GM15510 (cell line): Measurements from ENCODE around the gene HAND2.

Experiments used
- POLR2A ChIP-seq: IDR thresholded peaks from 3 replicates; pipeline ENCODE4 v1.6.1; 2011; ENCODE audit warnings: borderline replicate concordance; ENCODE audit not compliant: insufficient read length; ENCODE audit errors: extremely low read depth

Gene HAND2

DNA sequence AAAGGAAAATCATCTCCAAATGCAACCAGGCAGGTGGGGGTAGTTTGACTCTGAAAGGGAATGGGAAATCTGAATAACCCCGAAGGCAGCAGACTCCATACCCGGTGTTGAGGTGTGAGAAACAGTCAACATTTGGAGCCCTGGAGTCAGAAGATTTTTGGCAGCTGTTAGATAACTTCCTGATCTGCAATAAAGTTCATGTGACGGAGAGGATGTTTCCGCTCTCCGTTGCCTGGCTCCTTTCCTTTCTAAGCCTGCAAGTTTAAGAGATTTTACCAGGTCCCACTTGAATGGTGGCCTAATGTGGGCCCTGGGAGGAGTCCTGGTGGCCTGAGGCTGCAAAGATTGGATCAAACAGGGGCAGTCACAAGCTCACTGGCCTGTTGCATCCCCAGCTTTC, 27.7 kb downstream of the HAND2 start:
- TF ChIP-seq POLR2A: no peak

DNA sequence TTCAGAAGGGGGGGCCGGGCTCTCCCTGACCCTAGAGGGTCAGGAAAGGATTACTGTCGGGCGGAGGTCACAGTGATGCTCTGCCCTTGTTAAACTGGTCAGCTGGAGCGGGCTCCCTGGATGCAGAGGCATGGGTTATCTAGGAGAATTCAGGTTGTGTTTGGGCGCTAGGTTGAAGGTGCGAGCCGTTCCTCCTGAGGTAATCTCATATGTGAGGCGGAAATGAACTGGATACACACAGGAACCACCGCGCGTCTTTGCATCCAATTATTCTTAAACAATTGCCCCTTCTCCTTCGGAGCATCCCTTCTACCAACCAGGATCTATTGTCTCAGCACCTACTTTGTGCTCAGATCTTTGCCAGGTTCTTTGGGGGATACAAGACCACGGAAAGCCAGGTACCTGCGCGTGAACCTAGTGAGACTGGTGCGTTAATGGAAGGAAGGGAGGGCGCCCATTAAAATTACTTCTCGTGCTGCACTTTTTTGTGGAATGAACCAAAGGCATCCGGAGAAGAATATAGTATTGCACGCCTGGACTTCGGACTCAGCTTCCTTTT, 28.4 kb downstream of the HAND2 start:
- no peak for TF ChIP-seq POLR2A

DNA sequence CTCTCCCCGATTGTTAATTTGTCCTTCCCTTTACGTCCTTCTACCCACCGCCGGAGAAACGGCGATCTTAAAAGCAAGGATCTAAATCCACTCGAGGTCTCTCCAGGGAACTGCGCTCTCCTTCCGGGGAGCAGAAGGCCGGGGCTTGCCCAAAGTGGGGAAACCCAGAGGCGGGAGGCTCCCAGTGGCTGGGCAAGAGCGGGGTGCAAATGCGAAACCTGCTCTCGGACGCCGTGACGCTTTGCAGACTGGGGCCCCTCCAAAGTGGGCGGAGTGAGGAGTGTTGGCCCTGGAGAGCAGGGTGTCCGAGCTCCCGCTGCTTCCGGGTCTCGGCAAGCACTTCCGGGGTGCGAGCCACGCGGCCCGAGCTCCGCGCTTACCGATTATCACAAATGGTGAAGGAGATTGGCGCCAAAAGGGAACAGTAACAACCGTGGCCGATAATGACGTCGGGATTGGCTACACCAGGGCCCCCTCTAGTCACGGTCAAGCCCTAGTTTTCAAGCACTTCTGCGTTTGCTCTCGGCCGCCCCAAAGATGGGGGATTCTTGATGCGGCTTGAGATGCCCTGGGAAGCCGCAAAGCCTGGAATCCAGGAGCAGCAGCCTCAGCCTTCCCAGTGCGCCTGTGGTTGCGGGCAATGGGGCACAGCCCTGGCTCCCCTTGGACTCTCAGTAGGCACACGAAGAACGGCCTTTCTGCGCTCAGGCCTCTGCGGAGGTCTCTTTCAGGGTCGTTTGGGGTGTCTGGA, 29.0 kb downstream of the HAND2 start:
- no peak for TF ChIP-seq POLR2A

DNA sequence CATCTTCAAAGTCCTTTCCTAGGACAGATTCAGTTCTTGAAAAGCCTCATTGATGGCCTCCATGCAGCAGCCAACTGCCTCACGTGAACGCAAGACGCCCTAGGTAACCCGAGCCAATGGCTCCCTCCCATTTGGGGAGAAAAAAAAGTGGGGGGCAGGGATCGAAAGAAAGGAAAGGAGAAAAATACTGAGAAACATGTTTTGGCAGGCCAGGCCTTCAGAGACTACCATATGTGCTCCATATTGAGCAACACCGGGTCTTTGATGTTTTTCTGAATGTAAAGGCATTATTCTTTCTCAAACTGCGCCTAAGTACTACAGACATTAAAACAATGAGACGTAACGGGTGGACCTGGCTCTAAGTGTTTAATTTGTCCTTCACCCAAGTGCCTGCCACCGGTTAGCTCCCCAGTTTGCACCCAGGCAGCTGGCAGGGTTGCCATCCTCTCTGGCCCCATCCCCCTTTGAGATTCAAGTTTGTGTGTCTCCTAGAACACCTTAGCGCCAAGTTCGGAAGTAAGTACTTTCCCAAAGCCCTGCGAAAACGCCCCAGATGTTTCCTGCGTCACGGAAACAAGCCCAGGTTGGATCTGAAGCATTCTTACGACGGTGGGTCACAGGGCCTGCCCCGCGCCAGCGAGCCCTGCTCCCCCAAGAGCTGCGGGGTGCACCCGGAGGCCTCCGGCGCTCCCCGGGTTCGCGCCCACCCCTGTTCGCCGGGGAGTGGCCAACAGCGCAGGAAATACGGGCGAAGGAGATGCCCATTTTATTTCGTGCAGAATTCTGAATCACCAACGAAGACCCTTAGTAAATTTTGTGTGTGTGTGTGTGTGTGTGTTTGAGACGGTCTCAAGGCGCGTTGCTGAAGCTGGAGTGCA, 30.1 kb downstream of the HAND2 start:
- no peak for TF ChIP-seq POLR2A

DNA sequence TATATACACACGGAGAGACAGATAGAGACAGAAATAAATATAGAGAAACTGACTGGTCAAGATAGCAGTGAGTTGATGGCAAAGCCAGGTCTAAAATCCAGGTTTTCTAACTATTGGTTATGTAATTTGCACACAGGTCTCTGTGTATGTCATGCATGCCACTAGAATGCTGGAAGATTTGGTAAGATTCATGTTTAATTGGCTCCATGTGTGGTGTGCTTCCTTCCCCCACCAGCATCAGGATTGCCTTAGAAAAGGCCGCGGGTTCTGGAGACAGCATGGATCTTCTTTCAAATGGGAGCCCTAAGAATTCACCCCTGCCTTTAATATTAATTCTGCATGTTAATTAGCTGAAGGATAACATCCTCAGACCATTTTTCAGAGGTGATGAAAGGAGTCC, 31.3 kb downstream of the HAND2 start:
- TF ChIP-seq POLR2A: no peak

DNA sequence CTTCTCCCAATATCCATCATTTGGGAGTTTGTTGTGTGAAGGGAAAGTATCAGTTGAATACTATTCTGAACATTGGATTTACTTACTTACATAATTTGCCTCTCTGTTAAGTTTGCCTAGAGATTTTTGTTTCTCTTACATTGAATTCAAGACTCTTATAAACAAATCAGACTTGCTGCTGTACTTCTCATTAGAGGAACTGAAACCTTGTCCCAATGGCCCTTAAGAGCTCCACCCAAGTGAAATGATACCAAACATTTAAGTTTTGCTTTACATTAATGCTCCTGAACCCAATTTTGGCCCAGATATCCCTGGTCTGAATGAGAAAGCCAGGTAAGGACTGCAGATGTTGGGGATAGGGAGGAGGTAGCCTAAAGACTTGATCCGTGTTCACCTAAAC, 32.0 kb downstream of the HAND2 start:
- no peak for TF ChIP-seq POLR2A

DNA sequence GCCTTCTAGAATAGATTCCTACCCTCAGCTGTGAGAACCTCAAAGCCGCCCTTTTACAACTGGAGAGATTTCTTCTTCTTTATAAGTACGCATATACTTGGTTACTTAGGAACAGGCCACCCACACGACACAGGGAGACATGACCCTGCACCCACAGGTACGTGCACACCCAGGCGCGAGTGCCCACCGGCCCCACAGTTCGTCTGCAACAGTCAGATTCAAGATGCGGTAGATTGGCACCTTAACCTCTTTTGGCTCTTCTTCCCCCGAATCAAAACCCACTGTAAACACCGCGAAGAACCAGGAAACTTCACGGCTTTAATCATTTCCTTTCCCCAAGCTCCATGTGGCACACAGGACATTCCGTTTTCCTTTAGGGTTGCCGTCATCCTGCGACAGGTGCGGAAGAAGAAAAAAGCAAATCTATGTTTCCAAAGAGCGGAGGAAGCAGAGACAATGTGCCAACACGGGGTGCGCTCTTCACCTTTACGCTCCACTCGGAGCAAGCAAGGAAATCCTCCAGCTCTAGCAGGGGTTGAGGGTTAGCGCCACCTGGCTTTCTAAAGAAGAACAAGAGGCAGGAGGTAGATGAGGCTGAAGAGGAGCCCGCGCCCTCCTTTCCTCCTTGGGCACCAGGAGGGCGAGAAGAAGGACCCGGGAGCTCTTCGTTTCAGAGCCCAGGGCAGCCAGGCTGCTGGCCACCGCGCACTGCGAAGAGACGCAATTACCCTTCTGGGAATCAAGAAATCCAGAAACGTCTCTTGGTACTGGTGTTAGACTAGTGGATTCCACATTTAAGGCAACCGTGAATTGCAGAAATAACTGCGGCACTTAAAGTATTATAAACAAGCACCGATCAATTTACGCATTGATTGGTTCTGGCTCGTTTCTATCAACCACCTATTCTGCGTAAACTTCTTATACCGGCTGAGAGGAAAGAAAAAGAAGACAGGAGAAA, 35.7 kb downstream of the HAND2 start:
- TF ChIP-seq POLR2A: no peak

DNA sequence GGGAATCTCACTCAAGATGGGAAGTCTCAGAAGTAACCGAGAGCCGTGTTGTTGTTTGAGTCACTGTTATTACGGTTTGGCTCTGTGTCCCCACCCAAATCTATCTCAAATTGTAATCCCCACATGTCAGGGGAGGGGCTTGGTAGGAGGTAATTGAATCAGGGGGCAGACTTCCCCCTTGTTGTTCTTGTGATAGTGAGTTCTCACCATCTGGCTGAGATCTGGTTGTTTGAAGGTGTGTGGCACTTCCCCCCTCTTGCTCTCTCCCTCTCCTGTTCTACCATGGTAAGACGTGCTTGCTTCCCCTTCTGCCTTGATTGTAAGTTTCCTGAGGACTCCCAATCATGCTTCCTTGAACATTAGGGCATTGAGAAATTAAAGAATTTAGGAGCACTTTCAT, 37.0 kb downstream of the HAND2 start:
- TF ChIP-seq POLR2A: no peak

DNA sequence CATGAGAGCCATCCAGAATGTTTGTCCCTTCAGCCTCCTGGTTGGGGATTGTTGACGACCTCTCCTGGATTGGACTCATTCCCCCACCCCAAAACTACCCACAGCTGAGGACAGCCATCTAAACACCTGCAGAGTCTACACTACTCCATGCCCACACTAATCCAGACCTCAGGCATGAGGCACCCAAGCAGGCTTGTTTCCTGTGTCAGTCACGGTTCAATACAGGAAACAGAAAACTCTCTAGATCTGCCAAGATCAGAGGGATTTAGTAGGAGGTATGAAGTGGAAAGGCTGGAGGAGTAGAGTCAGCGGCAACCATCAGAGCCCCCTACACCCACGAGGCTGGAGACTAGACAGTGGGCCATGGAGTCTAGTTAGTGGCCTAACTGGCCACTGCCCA, 37.7 kb downstream of the HAND2 start:
- no peak for TF ChIP-seq POLR2A

DNA sequence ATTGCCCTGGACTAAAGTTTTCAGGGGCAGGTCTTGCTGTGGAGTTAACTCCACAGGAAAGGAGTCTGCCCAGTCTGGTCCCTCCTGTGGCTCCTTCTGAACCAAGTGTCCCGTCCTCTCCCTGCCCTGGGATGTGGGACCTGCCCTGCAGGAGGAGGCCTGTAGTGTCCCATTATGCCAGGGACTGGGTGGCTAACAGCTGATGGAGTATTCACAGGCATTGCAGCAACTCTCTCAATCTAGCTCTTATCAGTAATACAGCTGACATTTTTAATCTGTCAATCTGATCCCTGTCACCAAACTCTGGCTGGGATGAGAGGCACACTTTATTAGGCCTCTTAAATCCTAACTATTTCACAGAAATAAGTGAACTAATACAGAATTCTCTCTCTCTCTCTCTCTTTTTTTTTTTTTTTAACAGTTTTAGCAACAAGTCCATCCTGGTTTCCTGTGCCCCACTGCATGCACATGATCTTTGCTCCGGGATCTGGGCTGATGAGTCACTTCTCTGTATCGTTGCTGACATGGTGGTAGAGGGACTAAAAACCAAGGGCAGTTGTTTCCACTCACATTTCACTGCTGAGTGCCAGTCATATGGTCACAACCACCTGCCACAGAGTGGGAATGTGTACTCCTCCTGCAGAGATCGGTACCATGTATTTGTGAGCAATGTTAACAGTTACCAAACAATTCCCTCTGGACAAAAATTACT, 39.1 kb downstream of the HAND2 start:
- TF ChIP-seq POLR2A: no peak

DNA sequence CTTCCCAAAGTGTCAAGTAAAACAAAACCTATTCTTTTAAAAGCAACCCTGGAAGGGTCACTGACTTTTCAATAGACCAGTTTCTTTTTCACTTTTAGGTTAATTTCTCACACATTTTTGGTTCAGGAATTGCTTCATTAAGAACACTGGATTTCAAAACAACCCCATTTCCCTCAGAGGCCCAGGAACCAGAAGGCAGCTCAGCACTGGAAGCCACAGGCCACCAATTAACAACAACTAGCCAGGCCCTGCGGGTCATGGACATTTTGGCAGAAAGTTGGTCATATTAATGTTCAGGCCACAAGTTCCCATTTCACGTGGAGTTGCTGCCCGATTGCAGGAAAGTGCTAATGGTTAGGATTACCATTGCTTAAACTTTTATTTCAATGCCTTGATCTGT, 39.8 kb downstream of the HAND2 start:
- TF ChIP-seq POLR2A: no peak

DNA sequence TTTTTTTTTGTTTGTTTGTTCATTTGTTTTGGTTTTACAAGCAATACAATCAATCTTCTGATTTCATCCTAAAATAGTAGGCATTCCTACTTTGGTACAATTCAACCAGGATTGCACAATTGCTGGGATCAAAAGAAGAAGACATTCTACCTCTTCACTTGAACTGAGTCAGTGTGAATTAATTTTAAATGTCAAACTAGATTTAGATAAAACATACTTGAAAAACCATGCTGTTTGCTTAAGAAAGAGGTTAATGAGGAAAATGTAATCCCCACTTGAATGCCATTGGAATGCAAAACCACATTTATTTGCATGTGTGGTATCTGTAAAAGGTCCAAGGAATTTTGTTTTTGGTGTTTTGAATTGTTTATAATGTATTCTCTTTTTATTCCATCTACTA, 40.5 kb downstream of the HAND2 start:
- TF ChIP-seq POLR2A: no peak

DNA sequence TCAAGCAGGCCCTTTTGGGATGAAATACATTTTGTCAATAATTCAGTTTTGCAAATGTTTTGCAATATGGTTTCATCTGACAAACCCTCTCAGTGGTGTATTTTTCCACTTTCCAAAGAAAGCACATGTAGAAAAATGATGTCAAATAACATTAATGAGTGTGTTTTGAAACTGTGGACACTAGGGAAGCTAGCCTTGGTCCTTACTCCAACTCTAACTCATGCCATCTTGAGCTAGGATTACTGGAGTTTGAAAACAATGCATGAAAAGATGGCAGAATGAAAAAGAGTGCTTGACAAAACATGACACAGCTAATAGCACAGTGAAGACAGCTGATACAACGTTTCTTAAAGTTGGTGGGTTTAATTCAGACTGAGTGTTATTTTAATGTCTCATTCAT, 41.4 kb downstream of the HAND2 start:
- TF ChIP-seq POLR2A: no peak

DNA sequence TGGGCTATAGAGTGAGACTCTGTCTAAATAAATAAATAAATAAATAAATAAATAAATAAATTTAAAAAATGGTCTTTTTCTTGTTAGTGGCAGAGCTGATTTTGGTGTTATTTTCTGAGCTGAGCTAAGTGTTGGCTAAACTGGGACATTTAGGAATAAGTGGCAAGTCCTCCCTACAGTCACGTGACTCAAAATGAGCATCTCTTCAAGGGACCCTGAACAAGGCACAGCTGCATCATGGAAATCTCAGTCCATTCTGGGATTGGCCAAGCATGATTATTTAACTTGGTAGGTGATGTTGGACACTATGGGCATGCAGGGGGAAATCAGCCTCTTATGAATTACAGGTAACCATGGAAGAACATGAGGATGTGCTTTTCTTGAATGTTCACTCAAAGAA, 42.0 kb downstream of the HAND2 start:
- no peak for TF ChIP-seq POLR2A
